ENCODE results near the gene TUBGCP2. TPM values are rescaled to one million over a fixed set of nuclear protein-coding genes. Genes with fewer than 3 reads are reported as not detected.

Gene TUBGCP2
- total RNA-seq, 1 experiment from 2014 or later, result 35.4 TPM

- RAD21 ChIA-PET (ENCODE audit: low non-redundant PET in 1 of 2, low total read pairs in 2 of 2, uncharacterized antibody in 2 of 2, unreplicated experiment in 2 of 2), result no interaction called here
- H3K27me3 ChIP-seq (ENCODE audit: insufficient read depth, low read length), result no peaks in the 10 kb centered on the region
- no peaks in the 10 kb centered on the region for H3K79me2 ChIP-seq (ENCODE audit: insufficient read depth, low read length)
- H3K4me2 ChIP-seq (ENCODE audit: low read length), result no peak overlapping the region
- BruUV-seq (replicated peaks), result no TSS peak
- intact Hi-C loops (cut with micrococcal nuclease), result no loop called here
- ATAC-seq (no peak), DNase-seq (ENCODE audit: low read depth, low spot score) (no peak)
- CTCF ChIA-PET, result no interaction called here
- H3K27ac ChIP-seq (ENCODE audit: low read depth, low read length), result no peak overlapping the region
- POLR2A ChIA-PET, result no interaction called here
- H3K36me3 ChIP-seq (ENCODE audit: control insufficient read depth in 1 of 2, insufficient read depth in 2 of 2, low read length in 2 of 2), result no peaks in the 10 kb centered on the region; a peak in 1 of 4 replicates
- no peaks in the 10 kb centered on the region for H4K20me1 ChIP-seq (ENCODE audit: insufficient read depth)
- H3K4me1 ChIP-seq (ENCODE audit: control insufficient read depth in 1 of 2, insufficient read depth in 2 of 2, low read length in 2 of 2), result peaks cover 0 to 6% of the 10 kb centered on the region in 2 experiments; a peak in 1 of 4 replicates
- H2AFZ ChIP-seq (ENCODE audit: low read depth, low read length, poor library complexity, severe bottlenecking), result no peak overlapping the region
- TF ChIP-seq, protein P1, sequence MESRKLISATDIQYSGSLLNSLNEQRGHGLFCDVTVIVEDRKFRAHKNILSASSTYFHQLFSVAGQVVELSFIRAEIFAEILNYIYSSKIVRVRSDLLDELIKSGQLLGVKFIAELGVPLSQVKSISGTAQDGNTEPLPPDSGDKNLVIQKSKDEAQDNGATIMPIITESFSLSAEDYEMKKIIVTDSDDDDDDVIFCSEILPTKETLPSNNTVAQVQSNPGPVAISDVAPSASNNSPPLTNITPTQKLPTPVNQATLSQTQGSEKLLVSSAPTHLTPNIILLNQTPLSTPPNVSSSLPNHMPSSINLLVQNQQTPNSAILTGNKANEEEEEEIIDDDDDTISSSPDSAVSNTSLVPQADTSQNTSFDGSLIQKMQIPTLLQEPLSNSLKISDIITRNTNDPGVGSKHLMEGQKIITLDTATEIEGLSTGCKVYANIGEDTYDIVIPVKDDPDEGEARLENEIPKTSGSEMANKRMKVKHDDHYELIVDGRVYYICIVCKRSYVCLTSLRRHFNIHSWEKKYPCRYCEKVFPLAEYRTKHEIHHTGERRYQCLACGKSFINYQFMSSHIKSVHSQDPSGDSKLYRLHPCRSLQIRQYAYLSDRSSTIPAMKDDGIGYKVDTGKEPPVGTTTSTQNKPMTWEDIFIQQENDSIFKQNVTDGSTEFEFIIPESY (IDR thresholded peaks at IDR 0.05; ENCODE audit: extremely low read depth, insufficient replicate concordance, low read length), result no peak
- peak; percentile 30; the same call in 1 of the 2 replicates for TF ChIP-seq FOSL1 (IDR thresholded peaks at IDR 0.05; ENCODE audit: low read depth)
- H3K9me3 ChIP-seq (ENCODE audit: control insufficient read depth in 1 of 2, insufficient read depth in 1 of 2, low read depth in 1 of 2, low read length in 2 of 2), result no peaks in the 10 kb centered on the region
- H3K9me2 ChIP-seq (ENCODE audit: insufficient read depth), result no peaks in the 10 kb centered on the region
- H3K4me3 ChIP-seq (replicated peaks in 1 of 2; ENCODE audit: low read depth in 1 of 2, low read length in 2 of 2), result no peak overlapping the region
- no peak overlapping the region for H3K9ac ChIP-seq (ENCODE audit: low read length)
Measured at GRCh38 chr10:133292919-133293809, 15.5 kb downstream of the TUBGCP2 start.

DNA sequence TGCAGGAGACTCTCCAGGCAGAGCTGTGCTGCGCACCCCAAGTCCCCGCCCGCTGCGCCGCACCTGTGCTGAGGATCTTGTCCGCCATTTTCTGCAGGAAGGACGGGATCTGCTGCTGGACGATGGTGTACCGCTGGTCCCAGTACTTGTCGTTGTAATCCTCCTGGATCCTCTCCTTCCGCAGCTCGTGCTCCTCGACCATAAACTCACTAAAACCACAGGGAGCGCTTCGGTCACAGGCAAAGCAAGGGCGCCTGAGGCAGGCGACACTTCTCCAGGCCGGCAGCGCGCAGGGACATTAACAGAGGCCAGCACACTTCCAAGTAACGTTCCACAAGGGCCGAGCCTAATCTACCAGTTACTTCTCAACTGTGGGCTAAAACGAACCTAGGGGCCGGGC, 18.9 kb downstream of the TUBGCP2 start:
- H3K9me3 ChIP-seq (ENCODE audit: control insufficient read depth in 1 of 2, insufficient read depth in 1 of 2, low read depth in 1 of 2, low read length in 2 of 2), result no peaks in the 10 kb centered on the region
- DNase-seq (ENCODE audit: low read depth, low spot score), result no peak
- peaks cover 0 to 6% of the 10 kb centered on the region in 2 experiments; a peak in 1 of 4 replicates for H3K4me1 ChIP-seq (ENCODE audit: control insufficient read depth in 1 of 2, insufficient read depth in 2 of 2, low read length in 2 of 2)
- H3K79me2 ChIP-seq (ENCODE audit: insufficient read depth, low read length), result no peaks in the 10 kb centered on the region
- POLR2A ChIA-PET, result no interaction called here
- intact Hi-C loops (cut with micrococcal nuclease), result no loop called here
- no TSS peak for BruUV-seq (replicated peaks)
- no peaks in the 10 kb centered on the region for H4K20me1 ChIP-seq (ENCODE audit: insufficient read depth)
- no peaks in the 10 kb centered on the region for H3K36me3 ChIP-seq (ENCODE audit: control insufficient read depth in 1 of 2, insufficient read depth in 2 of 2, low read length in 2 of 2)
- no peak overlapping the region for H3K4me2 ChIP-seq (ENCODE audit: low read length)
- RAD21 ChIA-PET (ENCODE audit: low non-redundant PET in 1 of 2, low total read pairs in 2 of 2, uncharacterized antibody in 2 of 2, unreplicated experiment in 2 of 2), result no interaction called here
- no peak overlapping the region for H3K4me3 ChIP-seq (replicated peaks in 1 of 2; ENCODE audit: low read depth in 1 of 2, low read length in 2 of 2)
- H3K27me3 ChIP-seq (ENCODE audit: insufficient read depth, low read length), result no peaks in the 10 kb centered on the region
- no peak for ATAC-seq
- H3K9ac ChIP-seq (ENCODE audit: low read length), result no peak overlapping the region
- H3K27ac ChIP-seq (ENCODE audit: low read depth, low read length), result no peak overlapping the region
- CTCF ChIA-PET, result no interaction called here
- H3K9me2 ChIP-seq (ENCODE audit: insufficient read depth), result no peaks in the 10 kb centered on the region
- no peak overlapping the region for H2AFZ ChIP-seq (ENCODE audit: low read depth, low read length, poor library complexity, severe bottlenecking)
- TF ChIP-seq ATF3 (IDR thresholded peaks at IDR 0.05), result no peak
- no peak for TF ChIP-seq ZFX (IDR thresholded peaks at IDR 0.05)
- TF ChIP-seq, protein P1 (IDR thresholded peaks at IDR 0.05; ENCODE audit: extremely low read depth, insufficient replicate concordance, low read length), result no peak
- no peak for TF ChIP-seq FOSL1 (IDR thresholded peaks at IDR 0.05; ENCODE audit: low read depth)
- TF ChIP-seq RAD21 (IDR thresholded peaks at IDR 0.05; ENCODE audit: low read depth), result no peak
- no peak for TF ChIP-seq TCF7L2 (IDR thresholded peaks at IDR 0.05; ENCODE audit: borderline replicate concordance, extremely low read depth, insufficient read depth, insufficient read length)
- TF ChIP-seq JUND (IDR thresholded peaks at IDR 0.05), result no peak
- no peak for TF ChIP-seq POLR2A (IDR thresholded peaks at IDR 0.05; ENCODE audit: borderline replicate concordance, extremely low read depth, insufficient read depth, insufficient read length)
- no peak for TF ChIP-seq CTCF (IDR thresholded peaks at IDR 0.05 in 2 of 3, conservative IDR thresholded peaks at IDR 0.05 in 1 of 3; ENCODE audit: borderline replicate concordance in 1 of 3, insufficient read depth in 1 of 3, low read depth in 2 of 3, low read length in 2 of 3)
- no peak for TF ChIP-seq ELF1 (IDR thresholded peaks at IDR 0.05; ENCODE audit: borderline replicate concordance, low read depth)
- no peak for TF ChIP-seq SRF (IDR thresholded peaks at IDR 0.05; ENCODE audit: low read depth)
- TF ChIP-seq EZH2 (IDR thresholded peaks at IDR 0.05), result no peak
- TF ChIP-seq SP1 (IDR thresholded peaks at IDR 0.05; ENCODE audit: low read depth), result no peak
